ENCODE data around the gene TSPAN16.
A peak's percentile ranks its signal among the peaks of the same experiment; 100 is the strongest.

The TSPAN16 gene

GRCh38 chr19:11252665-11253355 is 43.1 kb upstream of the TSPAN16 start:
- no peak overlapping the region for H3K4me3 ChIP-seq (ENCODE audit: low read depth, low read length)
- no peak for TF ChIP-seq CTCF (IDR thresholded peaks at IDR 0.05; ENCODE audit: low read depth, low read length)

- no peak for TF ChIP-seq CTCF (IDR thresholded peaks at IDR 0.05; ENCODE audit: low read depth, low read length)
- no peak overlapping the region for H3K4me3 ChIP-seq (ENCODE audit: low read depth, low read length)
Observed at GRCh38 chr19:11254666-11255065, 41.3 kb upstream of the TSPAN16 start.

GRCh38 chr19:11256189-11256588 is 39.8 kb upstream of the TSPAN16 start:
- no peak for TF ChIP-seq CTCF (IDR thresholded peaks at IDR 0.05; ENCODE audit: low read depth, low read length)
- no peak overlapping the region for H3K4me3 ChIP-seq (ENCODE audit: low read depth, low read length)

- no peak overlapping the region for H3K4me3 ChIP-seq (ENCODE audit: low read depth, low read length)
- TF ChIP-seq CTCF (IDR thresholded peaks at IDR 0.05; ENCODE audit: low read depth, low read length): no peak
Observed at GRCh38 chr19:11257846-11258380, 38.0 kb upstream of the TSPAN16 start.

- H3K4me3 ChIP-seq (ENCODE audit: low read depth, low read length): peak overlapping the region; percentile 76; the same call in 1 of the 2 replicates
- TF ChIP-seq CTCF (IDR thresholded peaks at IDR 0.05; ENCODE audit: low read depth, low read length): no peak
Observed at GRCh38 chr19:11260996-11261395, 35.0 kb upstream of the TSPAN16 start.

GRCh38 chr19:11261431-11261970 is 34.5 kb upstream of the TSPAN16 start:
- TF ChIP-seq CTCF (IDR thresholded peaks at IDR 0.05; ENCODE audit: low read depth, low read length): no peak
- peak overlapping the region; percentile 76 for H3K4me3 ChIP-seq (ENCODE audit: low read depth, low read length)
